ENCODE measurements around the gene PTPRK.

The PTPRK gene

DNA sequence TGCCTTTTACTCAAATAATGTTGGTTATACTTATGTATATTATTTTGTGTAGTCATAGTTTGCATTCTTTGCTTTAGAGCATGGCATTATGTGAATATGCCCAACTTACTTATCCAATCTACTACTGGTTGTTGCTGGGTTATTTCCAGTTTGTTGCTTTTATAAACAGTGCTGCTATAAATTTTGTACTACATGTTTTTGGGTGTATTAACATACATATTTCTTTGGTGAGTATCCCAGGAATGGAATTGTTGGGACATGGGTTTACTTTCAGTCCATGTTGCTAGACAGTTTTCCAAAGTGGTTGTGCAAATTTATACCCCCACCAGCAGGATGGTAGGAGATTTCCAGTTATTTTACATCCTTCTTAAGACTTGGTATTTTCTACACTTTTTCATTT is 462.5 kb downstream of the PTPRK start:
- no peak for DNase-seq

DNA sequence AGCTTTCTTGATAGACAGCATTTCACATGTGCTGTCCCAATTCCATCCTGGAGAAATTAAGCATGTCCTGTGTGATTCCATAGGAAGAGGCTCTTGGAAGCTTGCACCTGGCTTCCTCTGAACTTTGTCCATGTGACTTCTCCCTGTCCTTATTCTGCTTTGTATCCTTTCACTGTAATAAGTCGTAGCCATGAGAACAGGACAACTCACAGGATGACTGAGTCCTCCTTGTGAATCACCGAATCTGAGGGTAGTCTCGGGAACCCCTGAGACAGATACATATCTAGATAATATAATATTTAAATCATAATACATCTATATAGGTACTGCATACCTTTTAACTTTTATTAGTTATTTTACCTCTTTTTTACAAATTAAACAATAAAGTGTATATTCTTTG is 462.9 kb downstream of the PTPRK start:
- no peak for DNase-seq

DNA sequence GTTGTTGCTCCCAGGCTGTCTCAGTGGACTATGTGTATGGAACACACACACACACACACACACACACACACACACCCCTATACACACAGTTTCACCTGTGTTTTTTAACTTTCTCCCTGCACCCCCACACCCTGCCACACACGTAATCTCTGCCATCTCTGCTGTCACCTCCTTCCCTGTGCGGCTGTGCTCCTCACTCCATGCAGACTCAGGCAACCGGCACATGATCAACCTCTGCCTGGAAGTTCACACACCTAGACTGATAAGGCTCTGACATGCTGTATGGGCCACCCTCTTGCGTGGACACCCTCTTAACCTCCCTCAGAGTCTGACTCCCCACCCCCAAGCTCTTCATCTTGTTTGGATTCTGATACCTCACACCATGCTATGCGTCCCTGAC is 467.3 kb downstream of the PTPRK start:
- no peak for DNase-seq

DNA sequence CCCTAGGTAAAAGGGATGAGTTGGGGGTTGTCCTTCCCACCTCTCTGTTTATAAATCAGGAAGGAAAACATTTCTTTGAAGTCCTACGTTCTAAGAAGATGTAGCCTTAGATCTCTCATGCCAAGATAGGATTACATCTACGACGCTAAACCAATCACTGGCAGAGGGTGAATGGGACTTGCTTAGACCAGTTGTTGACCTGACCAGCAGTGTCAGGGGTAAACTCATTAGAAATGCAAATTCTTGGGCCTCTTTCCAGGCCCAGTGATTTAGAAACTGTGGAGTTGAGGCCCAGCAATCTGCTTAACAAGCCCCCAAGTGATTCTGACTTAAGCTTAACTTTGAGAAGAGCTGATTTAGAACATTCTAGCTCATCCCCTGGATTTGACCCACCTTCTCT is 472.4 kb downstream of the PTPRK start:
- no peak for DNase-seq

DNA sequence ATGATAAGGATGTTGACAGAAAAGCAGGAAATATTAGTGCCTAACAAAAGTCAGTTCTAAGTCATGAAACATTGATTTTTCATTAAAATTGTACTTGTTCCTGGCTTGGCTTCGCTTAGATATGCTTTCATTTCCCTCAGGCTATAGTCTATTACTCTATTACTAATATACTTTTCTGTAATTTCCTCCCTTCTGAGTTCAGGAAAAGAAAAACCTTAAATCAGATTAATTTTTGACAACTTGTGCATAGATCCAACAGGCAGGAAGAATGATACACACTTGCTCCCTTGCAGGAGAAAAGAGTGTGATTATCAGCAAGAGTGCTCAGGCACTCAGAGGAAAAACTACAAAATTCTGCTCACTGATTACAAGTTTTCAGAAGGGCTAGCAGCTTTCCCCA is 474.4 kb downstream of the PTPRK start:
- no peak for DNase-seq

DNA sequence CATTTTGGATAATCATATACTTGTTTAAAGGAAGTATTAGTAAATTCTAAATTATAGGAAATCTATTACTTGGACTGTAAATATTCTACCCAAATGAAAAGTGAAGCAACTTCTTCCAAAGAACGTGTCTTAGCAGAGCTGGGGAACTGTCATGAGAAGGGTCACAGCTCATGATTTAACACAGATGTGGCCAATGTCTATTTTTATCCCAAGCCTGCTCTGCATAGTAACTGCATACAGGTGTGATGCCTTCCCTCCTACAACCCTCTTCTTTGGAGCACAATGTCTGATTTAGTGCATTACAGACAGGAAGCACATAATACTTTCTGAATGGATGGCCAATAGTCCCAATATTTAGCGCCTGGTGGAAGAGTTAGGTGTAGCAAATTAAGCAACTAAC is 480.9 kb downstream of the PTPRK start:
- DNase-seq = no peak

DNA sequence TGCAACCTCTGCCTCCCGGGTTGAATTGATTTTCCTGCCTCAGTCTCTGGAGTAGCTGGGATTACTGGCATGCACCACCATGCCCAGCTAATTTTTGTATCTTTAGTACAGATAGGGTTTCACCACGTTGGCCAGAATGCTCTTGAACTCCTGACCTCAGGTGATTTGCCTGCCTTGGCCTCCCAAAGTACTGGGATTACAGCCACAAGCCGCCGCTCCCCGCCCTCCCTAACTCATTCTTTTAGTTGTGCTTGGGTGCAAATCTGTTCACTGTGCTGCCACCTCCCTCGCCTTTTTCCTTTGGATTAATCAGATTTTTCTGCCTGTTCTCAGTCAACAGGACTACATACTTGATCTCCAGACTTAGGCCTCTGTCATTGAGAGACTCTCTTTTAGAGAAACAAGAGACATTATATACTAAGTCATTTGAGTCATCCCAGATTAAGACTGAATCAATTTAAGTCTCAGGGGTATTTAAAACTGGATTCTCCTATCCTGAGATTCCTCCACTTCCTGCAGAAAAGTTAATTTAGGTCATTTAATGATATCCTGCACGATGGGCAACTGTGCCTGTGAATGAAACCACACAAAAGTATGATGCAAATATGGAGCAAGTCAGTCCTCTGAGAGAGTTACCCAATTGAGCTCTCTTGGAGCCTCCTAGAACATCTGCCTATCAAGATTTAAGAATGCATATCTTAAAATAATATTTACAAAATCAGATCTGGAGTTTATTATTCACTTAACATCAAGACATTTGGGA is 483.4 kb downstream of the PTPRK start:
- no peak for DNase-seq

DNA sequence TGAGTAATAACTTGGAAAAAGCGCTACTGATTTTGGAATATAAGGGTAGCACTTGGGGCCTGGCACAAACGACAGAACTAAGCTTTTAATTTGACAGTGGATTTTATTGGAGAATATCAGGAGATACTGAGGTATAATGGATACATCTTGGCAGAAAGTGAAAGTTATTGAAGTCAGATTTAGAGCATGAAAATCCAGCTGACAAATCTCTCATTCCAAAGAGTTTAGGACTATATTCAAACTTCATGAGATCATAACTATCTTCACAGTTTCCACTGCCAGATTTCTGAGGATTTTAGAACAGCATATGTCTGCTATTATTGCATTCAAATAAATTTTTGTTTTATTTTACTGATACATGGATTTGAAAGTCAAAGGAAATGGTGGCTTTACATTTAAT is 487.2 kb downstream of the PTPRK start:
- no peak for DNase-seq

DNA sequence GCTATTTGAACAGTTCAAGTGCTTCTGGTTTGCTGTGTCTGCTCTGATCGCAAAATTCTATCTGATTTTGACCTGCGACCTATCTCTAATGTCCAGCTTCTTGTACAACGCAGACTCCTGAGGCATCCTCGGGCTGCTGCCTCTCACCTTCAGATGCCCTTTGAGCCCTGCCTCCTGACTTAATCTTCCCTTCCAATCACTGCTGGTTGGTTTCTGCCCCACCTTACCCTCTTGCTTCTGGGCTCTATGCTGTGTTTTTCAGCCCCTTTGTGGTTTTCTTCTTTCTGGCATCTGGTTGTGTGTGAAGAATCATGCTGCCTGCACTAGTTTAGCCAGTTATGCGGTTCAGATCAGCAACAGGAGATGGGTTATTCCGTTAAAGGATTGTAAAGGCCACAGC is 488.4 kb downstream of the PTPRK start:
- no peak for DNase-seq

DNA sequence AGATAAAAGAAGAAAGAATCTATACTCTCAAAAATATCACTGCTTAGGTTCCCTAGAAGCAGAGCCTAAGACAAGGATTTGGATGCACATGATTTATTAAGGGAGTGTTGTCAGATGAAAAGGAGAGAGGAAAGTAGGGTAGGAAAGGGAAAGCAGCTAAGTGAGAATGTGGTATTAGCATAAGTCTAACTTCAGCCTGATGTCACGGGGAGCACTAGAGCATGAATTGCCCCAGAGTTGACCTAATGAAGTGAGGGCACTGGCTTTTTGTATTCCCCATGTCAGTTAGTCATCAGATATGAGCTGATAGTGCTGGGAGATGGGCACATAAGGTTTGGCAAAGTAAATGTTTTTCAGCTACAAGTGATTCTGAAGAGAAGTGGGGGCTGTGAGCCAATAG is 490.6 kb downstream of the PTPRK start:
- DNase-seq = no peak

DNA sequence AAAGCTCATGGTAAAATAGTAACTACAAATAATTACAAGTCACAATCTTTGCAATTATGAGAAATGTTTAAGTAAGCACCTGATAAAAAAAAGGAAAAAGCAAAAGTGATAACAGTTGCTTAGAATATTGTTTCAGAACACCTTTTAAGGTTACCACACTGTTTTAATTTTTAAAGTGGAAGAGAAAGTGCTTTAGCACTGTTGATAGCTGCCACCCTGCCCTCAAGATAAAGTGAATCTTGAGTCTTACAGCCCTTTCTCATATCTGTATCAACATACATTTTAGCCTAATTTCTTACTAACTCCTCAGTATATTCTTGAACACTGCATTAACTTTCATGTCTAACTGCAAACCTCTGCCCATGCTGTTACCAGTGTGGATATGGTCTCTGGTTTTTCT is 492.2 kb downstream of the PTPRK start:
- no peak for DNase-seq

DNA sequence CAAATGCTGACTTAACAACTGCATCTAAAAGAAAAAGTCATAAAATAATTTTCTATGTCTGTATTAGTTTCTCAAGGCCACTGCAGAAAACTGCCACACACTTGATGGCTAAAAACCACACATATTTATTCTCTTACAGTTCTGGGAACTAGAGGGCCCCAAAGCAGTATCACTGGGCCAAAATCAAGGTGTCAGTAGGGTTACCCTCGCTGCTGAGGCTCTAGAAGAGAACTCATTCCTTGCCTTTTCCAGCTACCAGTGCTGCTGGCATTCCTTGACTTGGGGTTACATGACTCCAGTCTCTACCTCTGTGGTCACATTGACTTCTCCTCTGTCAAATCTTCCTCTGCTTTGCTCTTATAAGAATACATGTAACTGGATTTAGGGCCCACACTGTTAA is 494.9 kb downstream of the PTPRK start:
- DNase-seq = no peak

DNA sequence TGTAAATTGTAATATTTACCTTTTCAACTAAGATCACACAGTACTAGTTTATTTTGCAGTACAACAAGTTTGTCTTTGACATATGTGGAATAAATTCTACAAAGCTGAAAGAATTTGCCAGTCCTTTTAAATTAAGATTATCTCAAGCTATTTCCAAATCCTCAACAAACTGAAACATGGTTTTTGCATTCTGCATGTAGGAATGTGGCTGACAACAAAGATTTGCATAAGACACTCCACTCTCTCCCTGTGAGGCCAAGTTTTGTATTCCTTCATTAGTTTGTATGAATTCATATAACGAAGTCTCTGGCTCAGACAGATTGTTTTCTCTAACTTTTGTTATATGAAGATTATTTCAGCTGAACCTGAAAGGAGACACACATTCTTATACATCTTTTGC is 495.4 kb downstream of the PTPRK start:
- DNase-seq = no peak

DNA sequence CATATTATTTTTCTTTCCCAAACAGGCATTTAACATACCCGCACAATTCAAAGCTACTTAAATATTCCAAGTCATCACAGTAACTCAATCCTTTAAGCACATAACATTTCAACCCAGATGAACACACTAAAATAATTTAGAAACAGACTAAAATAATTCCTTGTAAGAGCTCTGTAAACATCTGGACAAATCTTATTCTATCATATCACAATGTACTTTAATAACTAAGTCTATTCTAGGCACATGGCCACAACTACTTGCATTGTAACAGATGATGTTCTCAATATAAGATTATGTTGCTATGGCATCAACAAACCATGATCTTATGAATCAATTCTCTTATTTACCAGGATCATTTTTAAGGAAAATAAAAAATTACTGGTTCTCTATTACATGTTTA is 496.4 kb downstream of the PTPRK start:
- DNase-seq = no peak

DNA sequence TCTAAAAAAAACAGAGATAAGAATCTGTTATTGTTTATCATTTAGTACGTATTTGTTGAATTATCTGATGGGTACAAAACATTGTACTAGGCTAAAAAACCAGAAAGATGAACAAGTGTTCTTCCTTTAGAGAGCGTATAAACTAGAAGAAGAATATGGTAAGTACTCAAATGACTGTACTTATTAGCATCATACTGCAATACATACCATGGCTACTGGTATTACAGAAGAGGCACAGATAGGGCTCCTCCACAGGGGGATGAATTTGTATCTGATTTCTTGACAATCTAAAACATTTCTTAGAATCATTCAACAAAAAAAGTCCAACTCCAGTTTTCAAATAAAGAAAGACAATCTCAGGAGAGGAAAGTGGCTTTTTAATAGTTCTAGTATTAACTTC is 501.6 kb downstream of the PTPRK start:
- DNase-seq = no peak

DNA sequence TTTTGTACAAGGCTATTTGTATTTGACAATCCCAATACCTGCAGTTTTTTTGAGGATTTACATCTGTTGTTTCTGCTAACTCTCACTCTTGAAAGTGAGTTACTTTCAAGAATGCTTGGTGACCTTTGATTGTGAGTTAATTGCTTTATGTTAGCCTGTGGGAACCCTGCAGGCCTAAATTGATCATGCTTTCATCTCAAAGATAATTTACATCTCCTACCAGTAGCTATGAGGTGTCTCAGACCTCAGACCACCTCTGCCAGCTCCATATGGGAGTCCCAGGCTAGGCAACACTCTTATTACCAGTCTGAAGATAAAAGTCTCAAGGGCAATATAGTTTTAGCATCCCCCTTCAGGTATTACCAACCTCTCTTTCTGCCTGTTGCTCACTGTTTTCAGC is 503.1 kb downstream of the PTPRK start:
- no peak for DNase-seq

DNA sequence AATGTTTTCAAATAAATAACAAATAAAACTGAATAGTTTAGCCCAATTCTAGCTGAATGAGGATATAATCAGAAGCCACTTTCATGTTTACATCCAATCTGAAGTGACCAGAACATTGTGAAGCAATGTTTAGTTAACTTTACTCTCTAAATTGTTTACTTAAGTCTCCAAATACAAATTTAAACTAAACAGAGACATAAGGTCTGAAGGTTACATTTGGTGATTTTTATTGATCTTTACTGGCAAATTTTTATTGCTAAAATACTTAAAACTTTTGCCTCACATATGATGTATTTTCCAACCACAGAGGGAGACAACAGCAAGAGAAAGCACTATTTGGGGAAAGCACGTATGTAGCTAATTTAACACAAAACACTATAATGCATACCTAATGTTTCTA is 512.7 kb downstream of the PTPRK start:
- no peak for DNase-seq

DNA sequence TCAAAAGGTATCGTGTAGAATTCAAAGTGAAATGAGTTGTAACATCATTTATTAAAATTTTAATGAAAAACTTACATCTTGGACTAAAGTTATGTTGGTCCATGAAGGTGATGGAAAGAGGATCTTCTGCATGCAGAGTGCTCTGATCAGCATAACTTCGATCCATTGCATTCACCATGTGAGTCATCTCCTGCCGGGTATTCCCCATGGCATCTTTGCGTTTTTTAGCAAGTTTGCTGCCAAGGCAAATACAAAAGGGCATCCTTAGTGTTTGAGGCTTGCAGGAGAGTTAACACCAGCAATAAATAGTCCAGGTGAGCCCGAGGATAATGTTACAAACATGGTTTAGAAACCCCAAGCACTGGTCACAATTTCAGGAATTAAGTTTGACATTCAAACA is 515.4 kb downstream of the PTPRK start:
- no peak for DNase-seq

DNA sequence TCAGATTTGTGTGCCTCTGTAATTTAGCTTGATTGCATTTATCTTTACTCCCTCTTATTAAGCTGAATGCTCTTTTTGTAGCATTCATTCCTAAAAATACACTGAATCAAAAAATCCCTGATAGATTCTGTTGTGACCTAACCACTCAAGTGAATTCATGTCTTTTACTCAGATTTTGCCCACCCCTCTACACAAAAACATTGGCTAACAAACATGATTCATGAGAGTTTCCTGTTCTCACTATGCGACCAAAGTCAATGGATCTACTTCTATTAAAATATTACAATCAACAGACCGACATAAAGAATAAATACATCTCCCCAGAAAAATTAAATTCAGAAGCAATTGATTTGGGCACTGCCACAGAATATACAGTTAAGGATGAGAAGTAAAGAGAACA is 520.0 kb downstream of the PTPRK start:
- no peak for DNase-seq

DNA sequence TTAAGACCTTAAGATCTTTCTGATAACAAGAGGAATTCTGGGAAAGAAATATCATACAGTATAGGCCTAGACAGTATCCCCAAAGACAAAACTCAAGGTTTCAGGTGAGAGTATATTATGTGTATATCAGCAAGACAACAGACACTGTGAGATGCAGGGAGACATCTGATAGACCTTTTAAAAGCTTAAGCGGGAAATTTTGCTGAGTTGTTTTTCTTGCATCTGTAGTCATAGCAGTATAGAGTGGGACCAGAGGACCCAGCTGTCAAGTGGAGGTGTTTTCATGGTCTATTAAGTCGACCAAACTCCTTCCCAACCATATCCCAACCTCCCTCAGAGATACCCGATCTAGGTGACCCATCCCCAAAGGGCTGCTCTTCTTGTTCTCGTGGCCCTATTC is 521.4 kb downstream of the PTPRK start:
- no peak for DNase-seq

DNA sequence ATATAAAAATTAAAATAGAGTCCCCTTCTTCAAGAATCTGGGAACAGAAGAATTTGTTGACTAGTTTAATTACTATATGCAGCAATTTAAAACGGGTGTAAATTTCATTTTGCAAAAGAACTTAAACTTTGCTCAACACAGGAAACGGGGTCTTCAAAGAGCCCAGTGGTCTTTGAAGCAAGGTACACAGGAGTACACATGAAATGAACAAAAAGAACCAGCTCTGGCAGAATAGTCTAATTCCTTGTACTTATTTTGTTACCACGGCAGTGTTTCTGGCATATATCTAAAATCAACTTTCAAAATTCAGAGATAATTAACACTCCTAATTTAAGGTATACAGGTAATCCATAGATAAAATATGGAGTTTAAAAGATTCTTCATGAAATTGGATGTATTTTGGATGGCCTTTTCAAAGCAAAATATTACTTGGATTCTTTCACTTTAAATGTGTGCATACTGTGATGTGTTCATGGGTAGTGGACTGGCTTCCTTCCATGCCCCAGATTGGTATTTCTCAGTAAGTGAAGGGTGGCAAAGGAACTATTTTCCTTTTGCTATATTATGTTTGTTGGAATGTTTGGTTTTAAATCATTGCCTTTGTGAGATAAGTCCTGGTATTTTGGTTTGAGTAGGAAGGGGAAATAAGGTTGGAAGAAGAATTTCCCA is 522.8 kb downstream of the PTPRK start:
- DNase-seq = no peak

DNA sequence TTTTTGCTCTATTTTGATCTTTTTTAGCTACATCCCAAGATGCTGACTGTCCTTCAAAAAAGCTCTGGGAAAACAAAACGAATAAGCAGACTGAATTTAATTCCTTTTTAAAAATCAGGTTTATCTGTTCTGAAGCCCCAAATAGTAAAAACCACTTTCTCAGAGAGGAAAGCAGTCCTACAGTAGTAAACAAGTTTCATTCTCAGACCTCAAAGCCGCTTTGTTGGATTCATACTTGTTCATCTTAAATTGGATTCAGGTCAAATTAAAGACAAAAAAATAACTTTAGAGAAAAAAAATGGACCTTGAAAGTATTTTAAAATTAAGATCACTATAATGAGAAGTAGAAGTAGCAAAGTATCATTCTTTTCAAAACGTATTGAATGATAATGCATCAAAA is 523.5 kb downstream of the PTPRK start:
- no peak for DNase-seq

DNA sequence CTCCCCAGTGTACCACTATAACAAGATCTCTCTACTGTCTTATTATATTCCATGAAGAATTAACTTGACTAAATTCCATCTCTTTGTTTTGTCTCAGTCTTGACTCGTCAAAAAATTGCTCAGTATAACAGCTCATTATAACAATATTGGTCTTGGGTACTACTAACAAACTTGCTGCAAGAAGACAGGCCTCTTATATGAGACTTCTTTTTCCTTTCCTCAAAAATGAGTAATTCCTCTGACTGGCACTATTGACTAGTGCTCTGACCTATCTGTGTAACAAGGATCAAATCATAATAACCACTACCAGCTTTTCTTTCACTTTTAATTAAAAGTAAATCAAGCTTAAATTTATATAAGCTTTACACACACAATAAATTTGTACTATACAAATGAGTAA is 528.3 kb downstream of the PTPRK start:
- DNase-seq = no peak

DNA sequence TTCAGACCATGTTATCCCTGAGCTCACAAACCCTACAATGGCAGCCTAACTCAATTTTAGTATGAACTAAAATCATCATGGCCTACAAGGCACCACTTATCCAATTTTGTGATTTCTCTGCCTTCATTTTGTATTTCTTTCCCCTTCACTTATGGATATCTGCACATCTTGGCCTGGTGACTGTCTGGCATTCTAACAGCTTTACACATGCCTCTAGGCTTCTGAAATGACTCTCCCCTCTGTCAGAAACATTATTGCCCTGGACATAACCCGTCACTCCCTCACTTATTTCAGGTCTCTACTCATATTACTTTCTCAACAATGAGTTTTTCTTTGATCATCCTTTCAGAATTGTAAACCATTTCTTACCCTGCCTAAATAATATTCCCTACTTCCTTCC is 530.3 kb downstream of the PTPRK start:
- no peak for DNase-seq

DNA sequence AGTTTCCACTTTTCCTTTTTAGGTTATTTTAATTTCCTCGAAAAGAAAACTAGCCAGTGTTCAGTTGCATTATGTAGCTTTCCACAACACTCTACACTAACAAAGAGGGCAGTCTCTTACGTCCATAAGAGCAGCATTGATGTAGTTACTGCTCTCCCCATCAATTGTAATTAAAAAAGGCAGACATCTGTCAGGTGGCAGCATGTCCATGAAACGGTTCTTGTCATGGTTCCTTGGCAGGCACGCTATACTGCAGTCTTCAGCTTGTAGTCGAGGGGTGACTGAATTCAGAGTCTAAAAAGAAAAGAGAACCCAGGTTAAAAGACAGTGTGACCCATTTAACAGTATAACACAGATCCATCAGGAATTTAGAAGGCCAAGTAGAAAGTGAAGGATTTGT is 539.4 kb downstream of the PTPRK start:
- DNase-seq = no peak
